ENCODE results near the gene BTN3A1.

BTN3A1 gene

DNA sequence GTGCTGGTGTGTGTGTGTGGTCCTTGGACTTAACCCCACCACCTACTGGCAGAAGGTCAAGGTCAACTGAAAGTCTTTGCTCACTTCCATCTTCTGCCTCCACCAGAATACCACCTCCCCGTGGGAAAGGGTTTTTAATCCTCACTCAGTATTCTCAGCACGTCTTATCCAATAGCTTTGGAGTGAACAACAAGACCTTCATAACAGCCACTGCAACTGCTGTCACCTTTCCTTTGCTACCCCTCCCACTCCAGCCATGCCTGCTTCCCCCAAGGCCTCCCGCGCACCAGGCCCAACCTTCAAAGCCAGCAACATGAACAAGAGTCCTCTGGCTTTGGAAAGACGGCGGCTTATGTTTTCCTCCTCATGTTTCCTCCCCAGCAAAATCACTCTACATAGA lies 20.0 kb upstream of the BTN3A1 start:
- H3K9me3 ChIP-seq: no peaks in the 10 kb centered on the region
- H3K36me3 ChIP-seq: peaks cover 7% of the 10 kb centered on the region
- H3K4me3 ChIP-seq (ENCODE audit: low read depth in 1 of 2, low read length in 1 of 2): no peak overlapping the region
- H3K4me1 ChIP-seq (ENCODE audit: control insufficient read depth in 1 of 2, insufficient read depth in 1 of 2, low read depth in 1 of 2, low read length in 1 of 2): peaks cover 7 to 9% of the 10 kb centered on the region in 2 experiments
- H3K27me3 ChIP-seq: no peaks in the 10 kb centered on the region
- H3K27ac ChIP-seq: no peak overlapping the region
- TF ChIP-seq, protein P1, sequence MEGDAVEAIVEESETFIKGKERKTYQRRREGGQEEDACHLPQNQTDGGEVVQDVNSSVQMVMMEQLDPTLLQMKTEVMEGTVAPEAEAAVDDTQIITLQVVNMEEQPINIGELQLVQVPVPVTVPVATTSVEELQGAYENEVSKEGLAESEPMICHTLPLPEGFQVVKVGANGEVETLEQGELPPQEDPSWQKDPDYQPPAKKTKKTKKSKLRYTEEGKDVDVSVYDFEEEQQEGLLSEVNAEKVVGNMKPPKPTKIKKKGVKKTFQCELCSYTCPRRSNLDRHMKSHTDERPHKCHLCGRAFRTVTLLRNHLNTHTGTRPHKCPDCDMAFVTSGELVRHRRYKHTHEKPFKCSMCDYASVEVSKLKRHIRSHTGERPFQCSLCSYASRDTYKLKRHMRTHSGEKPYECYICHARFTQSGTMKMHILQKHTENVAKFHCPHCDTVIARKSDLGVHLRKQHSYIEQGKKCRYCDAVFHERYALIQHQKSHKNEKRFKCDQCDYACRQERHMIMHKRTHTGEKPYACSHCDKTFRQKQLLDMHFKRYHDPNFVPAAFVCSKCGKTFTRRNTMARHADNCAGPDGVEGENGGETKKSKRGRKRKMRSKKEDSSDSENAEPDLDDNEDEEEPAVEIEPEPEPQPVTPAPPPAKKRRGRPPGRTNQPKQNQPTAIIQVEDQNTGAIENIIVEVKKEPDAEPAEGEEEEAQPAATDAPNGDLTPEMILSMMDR (IDR thresholded peaks at IDR 0.05): no peak

DNA sequence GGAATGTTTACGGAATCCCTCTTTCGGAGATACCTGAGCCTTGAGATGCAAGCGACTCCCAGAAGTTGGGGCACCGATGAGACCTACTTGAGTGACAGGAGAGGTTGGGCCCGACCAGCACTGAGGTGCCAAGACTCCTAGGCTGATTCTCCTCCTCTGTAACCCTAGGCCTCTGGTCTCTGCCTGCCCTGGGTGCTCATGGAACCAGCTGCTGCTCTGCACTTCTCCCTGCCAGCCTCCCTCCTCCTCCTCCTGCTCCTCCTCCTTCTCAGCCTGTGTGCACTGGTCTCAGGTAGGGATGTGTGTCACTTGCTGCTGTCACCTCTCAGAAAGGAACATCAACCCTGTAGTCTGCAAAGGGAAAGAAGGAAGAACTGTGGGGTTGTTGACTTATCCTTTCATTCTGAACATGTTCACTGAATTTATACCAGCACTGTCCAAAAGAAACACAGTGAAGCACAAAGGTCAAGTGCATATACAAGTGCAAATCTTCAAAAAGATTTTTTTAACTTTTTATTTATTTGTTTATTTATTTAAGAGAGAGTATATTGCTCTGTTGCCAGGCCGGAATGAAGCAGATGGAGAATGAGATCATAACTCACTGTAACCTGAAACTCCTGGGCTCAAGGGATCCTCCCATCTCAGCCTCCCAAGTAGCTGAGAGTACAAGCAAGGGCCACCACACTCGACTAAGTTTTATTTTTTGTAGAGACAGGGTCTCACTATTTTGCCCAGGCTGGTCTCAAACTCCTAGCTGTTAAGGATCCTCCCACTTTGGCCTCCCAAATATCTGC lies 18.3 kb upstream of the BTN3A1 start:
- H3K36me3 ChIP-seq: no peaks in the 10 kb centered on the region
- H3K27ac ChIP-seq: peak overlapping the region; percentile 73
- H3K4me1 ChIP-seq (ENCODE audit: control insufficient read depth in 1 of 2, insufficient read depth in 1 of 2, low read depth in 1 of 2, low read length in 1 of 2): peaks cover 7 to 9% of the 10 kb centered on the region in 2 experiments
- TF ChIP-seq, protein P1 (IDR thresholded peaks at IDR 0.05): no peak
- peak overlapping the region; percentile 61 to 79 for H3K4me3 ChIP-seq (ENCODE audit: low read depth in 1 of 2, low read length in 1 of 2)
- no peaks in the 10 kb centered on the region for H3K27me3 ChIP-seq
- H3K9me3 ChIP-seq: no peaks in the 10 kb centered on the region

DNA sequence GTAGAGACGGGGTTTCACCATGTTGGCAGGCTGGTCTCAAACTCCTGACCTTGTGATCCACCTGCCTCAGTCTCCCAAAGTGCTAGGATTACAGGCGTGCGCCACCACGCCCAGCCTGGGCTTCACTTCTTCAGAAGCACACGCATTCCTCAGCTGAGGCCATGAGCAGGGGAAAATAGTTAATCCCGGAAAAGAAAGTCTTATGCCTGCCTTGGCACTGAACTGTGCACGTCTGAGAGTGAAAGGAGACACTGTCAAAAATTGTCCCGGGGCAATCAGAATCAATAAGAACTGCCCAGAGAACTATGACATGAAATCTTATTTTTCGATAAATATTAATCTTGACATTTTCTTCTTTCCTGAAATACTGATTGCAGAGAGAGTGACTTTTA lies 16.3 kb upstream of the BTN3A1 start:
- H3K4me3 ChIP-seq (ENCODE audit: low read depth in 1 of 2, low read length in 1 of 2): no peak overlapping the region
- TF ChIP-seq, protein P1 (IDR thresholded peaks at IDR 0.05): no peak
- H3K27ac ChIP-seq: no peak overlapping the region
- peaks cover 7 to 15% of the 10 kb centered on the region in 2 experiments for H3K4me1 ChIP-seq (ENCODE audit: control insufficient read depth in 1 of 2, insufficient read depth in 1 of 2, low read depth in 1 of 2, low read length in 1 of 2)
- H3K9me3 ChIP-seq: no peaks in the 10 kb centered on the region
- H3K27me3 ChIP-seq: no peaks in the 10 kb centered on the region
- no peaks in the 10 kb centered on the region for H3K36me3 ChIP-seq

DNA sequence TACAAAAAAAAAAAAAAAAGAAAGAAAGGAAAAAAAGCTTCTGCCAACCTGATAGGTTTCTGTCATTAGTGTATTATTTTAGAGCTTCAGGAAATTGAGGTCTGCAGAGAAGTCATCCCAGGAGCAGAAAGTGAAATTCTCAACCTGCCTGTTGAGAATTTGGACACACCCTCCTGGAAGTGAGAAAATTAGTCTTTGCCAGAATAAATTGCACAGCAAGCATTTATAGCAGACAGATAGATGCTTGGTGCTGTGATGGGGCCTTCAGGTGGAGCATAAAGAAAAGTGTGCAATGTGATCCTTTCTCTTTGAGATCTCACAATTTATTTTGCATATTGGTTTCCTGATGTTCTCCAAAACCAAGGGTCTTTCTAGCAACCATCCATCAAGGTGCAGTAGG lies 14.5 kb upstream of the BTN3A1 start:
- TF ChIP-seq, protein P1 (IDR thresholded peaks at IDR 0.05): no peak
- peaks cover 7 to 15% of the 10 kb centered on the region in 2 experiments for H3K4me1 ChIP-seq (ENCODE audit: control insufficient read depth in 1 of 2, insufficient read depth in 1 of 2, low read depth in 1 of 2, low read length in 1 of 2)
- no peak overlapping the region for H3K27ac ChIP-seq
- no peaks in the 10 kb centered on the region for H3K9me3 ChIP-seq
- no peaks in the 10 kb centered on the region for H3K27me3 ChIP-seq
- peaks cover 4% of the 10 kb centered on the region for H3K36me3 ChIP-seq
- no peak overlapping the region for H3K4me3 ChIP-seq (ENCODE audit: low read depth in 1 of 2, low read length in 1 of 2)

DNA sequence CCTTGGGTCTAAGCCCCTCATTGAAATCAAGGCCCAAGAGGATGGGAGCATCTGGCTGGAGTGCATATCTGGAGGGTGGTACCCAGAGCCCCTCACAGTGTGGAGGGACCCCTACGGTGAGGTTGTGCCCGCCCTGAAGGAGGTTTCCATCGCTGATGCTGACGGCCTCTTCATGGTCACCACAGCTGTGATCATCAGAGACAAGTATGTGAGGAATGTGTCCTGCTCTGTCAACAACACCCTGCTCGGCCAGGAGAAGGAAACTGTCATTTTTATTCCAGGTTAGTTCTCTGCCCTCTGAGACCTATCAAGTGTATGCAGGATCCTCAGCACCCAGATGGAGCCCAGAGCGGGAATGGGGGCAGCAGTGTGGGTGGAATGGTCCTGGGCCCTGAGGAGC lies 14.1 kb upstream of the BTN3A1 start:
- no peak overlapping the region for H3K4me3 ChIP-seq (ENCODE audit: low read depth in 1 of 2, low read length in 1 of 2)
- H3K9me3 ChIP-seq: no peaks in the 10 kb centered on the region
- H3K4me1 ChIP-seq (ENCODE audit: control insufficient read depth in 1 of 2, insufficient read depth in 1 of 2, low read depth in 1 of 2, low read length in 1 of 2): peaks cover 7 to 15% of the 10 kb centered on the region in 2 experiments
- H3K27me3 ChIP-seq: no peaks in the 10 kb centered on the region
- no peak overlapping the region for H3K27ac ChIP-seq
- TF ChIP-seq, protein P1 (IDR thresholded peaks at IDR 0.05): no peak
- H3K36me3 ChIP-seq: peaks cover 8% of the 10 kb centered on the region
